ENCODE results near the gene MYH14.
"Not testable (repeated sequence)": the region's sequence is repeated elsewhere in the genome, so short reads cannot be mapped to it uniquely, and the experiment has no call there.

The MYH14 gene

GRCh38 chr19:50226536-50226935, 23.1 kb downstream of the MYH14 start:
- DNase-seq (no peak), ATAC-seq (no peak)

GRCh38 chr19:50228153-50228552, 24.7 kb downstream of the MYH14 start:
- DNase-seq, ATAC-seq: not testable (repeated sequence)

DNA sequence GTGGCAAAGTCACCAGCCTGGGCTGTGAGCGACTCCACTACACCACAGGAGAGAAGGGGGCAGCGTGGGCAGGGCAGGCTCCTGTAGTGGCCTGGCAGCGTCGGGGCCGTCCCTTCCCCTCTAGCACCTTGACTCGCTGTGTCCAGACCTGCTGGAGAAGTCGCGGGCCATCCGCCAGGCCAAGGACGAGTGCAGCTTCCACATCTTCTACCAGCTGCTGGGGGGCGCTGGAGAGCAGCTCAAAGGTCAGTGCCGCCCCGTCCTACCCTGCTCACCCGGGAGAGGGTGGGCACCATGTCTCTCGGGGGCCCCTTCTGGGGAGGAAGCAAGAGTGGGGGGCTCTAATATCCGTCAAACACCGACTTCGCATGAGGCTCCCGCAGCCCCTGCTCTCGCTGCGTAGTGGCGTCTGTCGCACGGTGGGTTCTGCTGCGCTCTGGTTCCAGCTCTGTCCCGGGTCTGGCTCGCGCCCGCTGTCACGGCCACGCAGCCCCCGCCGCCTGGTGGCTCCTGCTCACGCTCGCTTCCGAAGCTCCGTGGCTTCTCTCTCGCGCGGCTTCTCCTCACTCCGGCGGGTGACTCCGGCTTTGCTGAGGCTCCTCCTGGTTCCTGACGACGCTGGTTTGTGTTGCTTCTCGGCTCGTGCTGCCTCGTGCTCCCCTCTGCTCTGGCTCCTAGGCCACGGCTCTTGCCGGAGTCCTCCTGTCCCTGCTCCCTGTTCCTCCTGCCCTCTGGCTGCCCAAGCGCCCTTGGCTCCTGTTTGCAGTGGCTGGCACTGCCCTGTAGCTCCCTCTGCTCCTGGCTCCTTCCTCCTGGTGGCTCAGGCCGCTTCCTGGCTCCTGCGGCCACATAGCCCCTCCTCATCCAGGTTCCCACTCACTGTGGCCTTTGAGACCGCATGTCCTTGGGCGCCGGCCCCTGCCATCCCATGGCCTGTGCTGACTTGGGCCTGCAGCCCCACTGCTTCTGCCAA, 27.2 kb downstream of the MYH14 start:
- DNase-seq (no peak), ATAC-seq (no peak)

DNA sequence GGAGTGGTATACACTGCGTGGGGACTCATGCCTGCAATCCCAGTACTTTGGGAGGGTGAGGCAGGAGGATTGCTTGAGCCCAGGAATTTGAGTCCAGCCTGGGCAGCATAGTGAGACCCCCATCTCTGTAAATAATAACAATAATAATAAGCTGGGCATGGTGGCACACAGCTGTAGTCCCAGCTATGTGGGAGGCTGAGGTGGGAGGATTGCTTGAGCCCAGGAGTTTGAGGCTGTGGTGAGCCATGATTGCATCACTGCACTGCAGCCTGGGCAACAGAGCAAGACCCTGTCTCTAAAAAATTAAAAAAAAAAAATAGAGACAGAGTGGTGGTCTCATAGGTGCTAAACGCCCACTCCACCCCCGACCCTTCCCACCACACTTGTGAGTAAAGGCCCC, 28.0 kb downstream of the MYH14 start:
- ATAC-seq, DNase-seq: not testable (repeated sequence)

GRCh38 chr19:50231821-50232220, 28.4 kb downstream of the MYH14 start:
- no peak for ATAC-seq
- no peak for DNase-seq

GRCh38 chr19:50232600-50232999, 29.2 kb downstream of the MYH14 start:
- no peak for ATAC-seq
- no peak for DNase-seq

- no peak for ATAC-seq
- DNase-seq: no peak
Observed at GRCh38 chr19:50233308-50233910, 30.0 kb downstream of the MYH14 start.

- not testable (repeated sequence) for ATAC-seq
- peak; percentile 13 for DNase-seq
Observed at GRCh38 chr19:50237493-50237892, 34.1 kb downstream of the MYH14 start.

DNA sequence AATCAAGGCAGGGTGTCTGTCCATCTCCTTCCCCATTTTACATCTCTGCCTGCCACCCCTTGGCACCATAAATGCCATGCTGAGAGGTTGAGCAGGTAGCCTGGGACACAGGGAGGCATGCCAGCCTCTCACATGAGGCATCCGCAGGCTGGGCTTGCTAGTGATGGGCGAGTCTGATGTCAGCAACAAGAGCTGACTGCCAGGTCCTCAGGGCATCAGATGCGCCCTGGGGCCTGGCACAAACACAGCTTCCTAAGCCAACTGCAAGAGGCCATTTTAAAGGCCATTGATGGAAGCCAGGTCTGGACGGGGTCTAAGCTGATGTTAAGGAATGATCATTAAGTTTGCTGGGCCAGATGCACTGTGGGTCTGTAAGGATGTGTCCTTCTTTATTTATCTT, 34.6 kb downstream of the MYH14 start:
- DNase-seq (no peak), ATAC-seq (no peak)

GRCh38 chr19:50239921-50240590, 36.6 kb downstream of the MYH14 start:
- DNase-seq: no peak
- ATAC-seq: no peak

DNA sequence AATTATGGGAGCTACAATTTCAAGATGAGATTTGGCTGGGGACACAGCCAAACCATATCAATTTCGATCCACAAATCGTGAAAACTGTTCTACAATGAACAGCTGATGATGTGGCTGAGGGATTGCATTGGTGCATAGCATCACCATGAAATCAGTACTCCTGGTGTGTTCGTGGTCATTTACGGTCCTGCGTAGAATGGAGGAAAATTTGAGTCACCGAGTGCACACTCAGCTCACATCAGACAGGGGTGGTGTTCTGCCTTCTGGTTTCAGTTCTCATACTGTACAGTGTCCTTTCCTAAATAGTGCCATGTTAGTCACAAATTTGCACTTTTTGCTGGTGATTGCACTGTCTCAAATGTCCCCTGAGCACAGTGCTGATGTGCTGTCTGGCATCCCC, 39.2 kb downstream of the MYH14 start:
- ATAC-seq: peak; percentile 59
- no peak for DNase-seq

DNA sequence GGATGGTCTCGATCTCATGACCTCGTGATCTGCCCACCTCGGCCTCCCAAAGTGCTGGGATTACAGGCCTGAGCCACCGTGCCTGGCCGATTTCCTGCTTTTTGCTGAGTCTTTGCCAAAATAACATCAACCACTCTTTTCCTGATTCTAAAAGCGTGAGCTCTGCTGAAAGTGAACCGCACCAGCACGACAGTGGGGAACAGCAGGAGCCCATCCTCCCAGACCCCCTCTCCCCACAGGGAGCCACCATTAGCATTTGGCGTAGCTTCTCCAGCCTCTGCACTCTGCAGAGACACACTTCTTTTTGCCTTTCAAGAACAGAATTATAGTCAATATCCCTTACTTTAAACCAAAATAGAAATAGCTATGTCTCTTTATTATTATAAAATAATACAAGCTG, 41.3 kb downstream of the MYH14 start:
- ATAC-seq (no peak), DNase-seq (no peak)

DNA sequence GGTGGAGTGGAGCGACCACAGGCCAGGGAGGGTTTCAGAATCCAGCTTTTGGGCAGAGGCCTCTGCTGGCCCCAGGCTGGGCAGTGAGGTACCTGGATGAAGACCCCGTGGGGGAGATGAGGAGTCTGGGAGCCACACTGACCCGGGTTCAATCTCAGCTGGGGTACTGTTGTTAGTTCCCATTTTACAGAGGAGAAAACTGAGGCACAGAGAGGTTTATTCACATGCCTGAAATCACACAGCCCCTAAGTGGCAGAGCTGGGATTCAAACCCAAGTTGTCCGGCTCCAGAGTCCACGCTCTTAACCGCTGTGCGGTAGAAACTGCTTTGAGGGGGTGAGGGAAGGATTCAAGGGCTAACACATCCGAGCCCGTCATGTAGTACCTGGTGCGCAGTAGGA, 45.0 kb downstream of the MYH14 start:
- no peak for DNase-seq
- ATAC-seq: no peak

DNA sequence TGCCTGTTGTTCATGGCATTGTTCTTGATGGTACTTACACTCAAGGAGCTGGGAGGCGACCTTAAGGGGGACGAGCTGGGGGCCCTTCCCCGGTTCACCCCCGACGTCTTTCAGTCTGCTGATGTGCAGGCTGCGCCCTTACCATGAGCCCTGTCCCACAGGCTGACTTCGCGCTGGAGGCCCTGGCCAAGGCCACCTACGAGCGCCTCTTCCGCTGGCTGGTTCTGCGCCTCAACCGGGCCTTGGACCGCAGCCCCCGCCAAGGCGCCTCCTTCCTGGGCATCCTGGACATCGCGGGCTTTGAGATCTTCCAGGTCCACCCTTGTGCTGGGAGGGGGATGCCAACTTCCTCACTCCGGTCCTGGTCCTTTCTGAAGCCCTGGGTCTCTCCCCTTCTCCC, 45.4 kb downstream of the MYH14 start:
- no peak for ATAC-seq
- DNase-seq: no peak

GRCh38 chr19:50249636-50250035, 46.2 kb downstream of the MYH14 start:
- DNase-seq: no peak
- ATAC-seq: no peak

GRCh38 chr19:50250450-50251136, 47.2 kb downstream of the MYH14 start:
- DNase-seq (no peak), ATAC-seq (no peak)

DNA sequence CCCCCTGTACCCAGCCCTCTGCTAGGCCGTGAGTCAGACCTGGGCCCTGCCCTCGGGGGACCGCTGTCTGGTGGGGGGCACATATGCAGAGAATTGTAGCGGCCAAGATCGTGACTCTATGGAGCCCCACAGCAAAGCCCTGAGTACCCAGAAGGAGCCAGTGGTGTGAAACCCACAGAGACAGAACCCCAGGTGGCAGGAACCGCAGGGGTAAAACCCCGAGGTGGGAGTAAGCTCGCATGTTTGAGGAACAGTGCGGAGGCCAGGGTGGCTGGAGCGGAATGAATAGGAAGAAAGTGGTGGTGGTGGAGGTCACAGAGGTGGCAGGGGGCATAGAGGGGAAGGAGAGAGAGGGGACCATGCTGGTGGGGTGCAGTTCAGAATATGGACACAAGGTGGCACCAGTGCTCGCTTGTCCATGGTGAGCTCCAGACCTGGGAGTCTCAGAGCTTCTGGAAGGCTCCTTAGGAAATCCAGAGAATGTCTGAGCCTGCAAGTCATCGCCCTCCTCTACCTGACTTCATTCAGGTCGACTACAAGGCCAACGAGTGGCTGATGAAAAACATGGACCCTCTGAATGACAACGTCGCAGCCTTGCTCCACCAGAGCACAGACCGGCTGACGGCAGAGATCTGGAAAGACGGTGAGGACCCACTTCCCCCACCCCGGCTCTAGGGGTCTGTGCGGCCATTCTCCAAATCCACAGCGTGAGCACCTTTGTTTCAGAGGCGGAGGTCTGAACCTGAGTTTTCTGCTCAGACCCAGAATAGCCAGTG, 48.9 kb downstream of the MYH14 start:
- DNase-seq (peak; percentile 57), ATAC-seq (no peak)

DNA sequence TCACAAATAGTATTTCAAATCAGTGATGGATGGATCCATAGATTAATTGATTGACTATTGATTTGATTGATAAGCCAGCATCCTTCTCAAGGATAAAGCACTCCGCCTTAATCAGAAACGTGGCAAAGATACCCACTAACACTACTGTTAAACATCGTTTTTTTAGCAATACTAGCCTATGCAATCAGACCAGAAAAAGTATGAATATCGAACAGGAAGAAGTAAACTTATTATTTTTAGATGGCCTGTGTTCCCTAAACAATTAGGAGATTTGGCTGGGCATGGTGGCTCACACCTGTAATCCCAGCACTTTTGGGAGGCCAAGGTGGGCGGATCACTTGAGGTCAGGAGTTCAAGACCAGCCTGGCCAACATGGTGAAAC, 49.5 kb downstream of the MYH14 start:
- DNase-seq (no peak), ATAC-seq (no peak)

DNA sequence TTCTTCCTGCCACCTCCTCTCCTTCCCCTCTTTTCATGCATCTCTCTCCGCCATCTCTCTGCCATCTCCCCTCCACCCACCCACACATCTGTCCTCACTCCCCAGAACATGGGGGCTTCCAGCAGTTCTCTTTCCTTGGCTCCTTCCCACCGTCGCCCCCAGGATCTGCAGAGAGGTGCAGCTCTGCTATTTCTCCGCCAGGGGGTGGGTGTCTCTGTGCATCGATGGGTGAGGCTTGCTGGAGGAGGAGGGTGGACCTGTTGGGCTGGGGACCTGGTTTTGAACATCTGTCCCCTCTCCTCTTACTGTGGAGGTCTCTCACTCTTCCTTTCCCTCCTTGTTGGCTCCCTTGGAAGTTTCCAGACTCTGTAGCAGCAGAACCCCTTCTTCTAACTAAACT, 51.7 kb downstream of the MYH14 start:
- DNase-seq (no peak), ATAC-seq (no peak)

- no peak for ATAC-seq
- no peak for DNase-seq
Observed at GRCh38 chr19:50257141-50257540, 53.7 kb downstream of the MYH14 start.

DNA sequence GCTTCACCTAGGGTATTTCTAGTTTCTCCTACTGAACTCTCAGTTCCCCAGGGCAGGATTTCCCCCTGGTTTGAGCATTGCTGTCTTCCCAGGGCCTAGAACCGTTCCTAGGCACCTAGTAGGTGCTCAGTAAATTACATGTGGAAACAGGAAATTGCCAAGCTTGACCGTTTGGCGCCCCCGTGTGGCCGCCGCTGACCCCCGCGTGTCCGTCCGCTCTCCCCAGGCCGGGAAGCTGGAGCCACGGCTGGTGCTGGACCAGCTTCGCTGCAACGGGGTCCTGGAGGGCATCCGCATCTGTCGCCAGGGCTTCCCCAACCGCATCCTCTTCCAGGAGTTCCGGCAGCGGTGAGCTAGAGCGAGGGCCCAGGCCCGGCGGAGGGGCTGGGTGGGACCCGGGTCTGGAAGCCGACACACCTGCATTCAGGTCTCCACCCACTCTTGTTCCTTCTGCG, 55.5 kb downstream of the MYH14 start:
- ATAC-seq: no peak
- DNase-seq: peak; percentile 53

Data from stimulated activated naive CD8-positive, alpha-beta T cell treated with anti-CD3 and anti-CD28 coated beads, Interleukin-15, Interleukin-2, amounts not matched to agents 100 U/mL and 50 U/mL, for 24 hours (primary cell).